ENCODE measurements around the gene NAV2.

GRCh38 chr11:20102397-20102796, 389.8 kb downstream of the NAV2 start:
- no peak for TF ChIP-seq MAX (IDR thresholded peaks at IDR 0.05)
- TF ChIP-seq, protein P1, sequence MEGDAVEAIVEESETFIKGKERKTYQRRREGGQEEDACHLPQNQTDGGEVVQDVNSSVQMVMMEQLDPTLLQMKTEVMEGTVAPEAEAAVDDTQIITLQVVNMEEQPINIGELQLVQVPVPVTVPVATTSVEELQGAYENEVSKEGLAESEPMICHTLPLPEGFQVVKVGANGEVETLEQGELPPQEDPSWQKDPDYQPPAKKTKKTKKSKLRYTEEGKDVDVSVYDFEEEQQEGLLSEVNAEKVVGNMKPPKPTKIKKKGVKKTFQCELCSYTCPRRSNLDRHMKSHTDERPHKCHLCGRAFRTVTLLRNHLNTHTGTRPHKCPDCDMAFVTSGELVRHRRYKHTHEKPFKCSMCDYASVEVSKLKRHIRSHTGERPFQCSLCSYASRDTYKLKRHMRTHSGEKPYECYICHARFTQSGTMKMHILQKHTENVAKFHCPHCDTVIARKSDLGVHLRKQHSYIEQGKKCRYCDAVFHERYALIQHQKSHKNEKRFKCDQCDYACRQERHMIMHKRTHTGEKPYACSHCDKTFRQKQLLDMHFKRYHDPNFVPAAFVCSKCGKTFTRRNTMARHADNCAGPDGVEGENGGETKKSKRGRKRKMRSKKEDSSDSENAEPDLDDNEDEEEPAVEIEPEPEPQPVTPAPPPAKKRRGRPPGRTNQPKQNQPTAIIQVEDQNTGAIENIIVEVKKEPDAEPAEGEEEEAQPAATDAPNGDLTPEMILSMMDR (IDR thresholded peaks at IDR 0.05 in 2 of 3, conservative IDR thresholded peaks at IDR 0.05 in 1 of 3; ENCODE audit: borderline replicate concordance in 1 of 3, insufficient read depth in 1 of 3, low read depth in 2 of 3, low read length in 2 of 3): no peak

Measured in HCT116 (cell line).